NB4 (cell line): ENCODE measurements around the gene UIMC1.
A peak's percentile ranks its signal among the peaks of the same experiment; 100 is the strongest.
"Not testable (repeated sequence)": the region's sequence is repeated elsewhere in the genome, so short reads cannot be mapped to it uniquely, and the experiment has no call there.

ENCODE experiments used
- DNase-seq: peaks from one replicate; pipeline ENCODE4 v3.0.0; 2010; ENCODE audit warnings: low read depth
- H3K4me3 ChIP-seq: one replicate; pipeline ENCODE4 v1.5.1; 2011; ENCODE audit warnings: mild to moderate bottlenecking, low read depth, low read length, moderate library complexity
- MAX ChIP-seq: IDR thresholded peaks from 2 replicates; pipeline ENCODE4 v1.6.1; 2011; ENCODE audit warnings: low read depth, low read length
- MYC ChIP-seq: IDR thresholded peaks from 2 replicates; pipeline ENCODE4 v1.6.1; 2011; ENCODE audit warnings: low read depth, low read length
- POLR2A ChIP-seq: IDR thresholded peaks from 2 replicates; pipeline ENCODE4 v1.6.1; 2011; ENCODE audit warnings: mild to moderate bottlenecking; ENCODE audit not compliant: insufficient read length; ENCODE audit errors: extremely low read depth
- TF ChIP-seq, protein P1 (sequence below): IDR thresholded peaks from one replicate; pipeline ENCODE4 v1.5.1; 2012; ENCODE audit warnings: low read depth, low read length

Gene UIMC1

DNA sequence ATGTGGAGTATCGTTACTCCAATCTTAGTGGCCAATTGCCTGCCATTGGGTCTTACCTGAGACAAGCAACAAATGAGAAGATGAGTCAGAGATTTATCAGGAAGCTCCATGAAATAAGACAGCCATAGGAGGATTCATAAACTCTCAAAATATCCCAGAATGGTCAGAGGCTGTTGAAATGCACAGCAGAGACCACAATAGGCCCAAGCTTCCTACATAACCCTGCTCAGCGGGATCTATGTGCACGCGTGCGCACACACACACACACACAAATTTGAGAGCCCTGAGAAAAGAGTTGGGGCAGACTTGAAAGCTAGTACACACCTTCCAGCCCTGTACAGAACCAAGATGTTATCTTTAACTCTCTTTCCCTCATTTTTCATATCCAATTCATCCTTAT is 9.8 kb downstream of the UIMC1 start:
- H3K4me3 ChIP-seq = no peak overlapping the region
- no peak for TF ChIP-seq POLR2A
- TF ChIP-seq, protein P1, sequence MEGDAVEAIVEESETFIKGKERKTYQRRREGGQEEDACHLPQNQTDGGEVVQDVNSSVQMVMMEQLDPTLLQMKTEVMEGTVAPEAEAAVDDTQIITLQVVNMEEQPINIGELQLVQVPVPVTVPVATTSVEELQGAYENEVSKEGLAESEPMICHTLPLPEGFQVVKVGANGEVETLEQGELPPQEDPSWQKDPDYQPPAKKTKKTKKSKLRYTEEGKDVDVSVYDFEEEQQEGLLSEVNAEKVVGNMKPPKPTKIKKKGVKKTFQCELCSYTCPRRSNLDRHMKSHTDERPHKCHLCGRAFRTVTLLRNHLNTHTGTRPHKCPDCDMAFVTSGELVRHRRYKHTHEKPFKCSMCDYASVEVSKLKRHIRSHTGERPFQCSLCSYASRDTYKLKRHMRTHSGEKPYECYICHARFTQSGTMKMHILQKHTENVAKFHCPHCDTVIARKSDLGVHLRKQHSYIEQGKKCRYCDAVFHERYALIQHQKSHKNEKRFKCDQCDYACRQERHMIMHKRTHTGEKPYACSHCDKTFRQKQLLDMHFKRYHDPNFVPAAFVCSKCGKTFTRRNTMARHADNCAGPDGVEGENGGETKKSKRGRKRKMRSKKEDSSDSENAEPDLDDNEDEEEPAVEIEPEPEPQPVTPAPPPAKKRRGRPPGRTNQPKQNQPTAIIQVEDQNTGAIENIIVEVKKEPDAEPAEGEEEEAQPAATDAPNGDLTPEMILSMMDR = no peak
- TF ChIP-seq MAX = no peak
- no peak for DNase-seq

GRCh38 chr5:176995896-176996767 is 10.4 kb downstream of the UIMC1 start:
- no peak overlapping the region for H3K4me3 ChIP-seq
- no peak for DNase-seq
- no peak for TF ChIP-seq POLR2A
- no peak for TF ChIP-seq MAX
- no peak for TF ChIP-seq MYC
- TF ChIP-seq, protein P1 = no peak

DNA sequence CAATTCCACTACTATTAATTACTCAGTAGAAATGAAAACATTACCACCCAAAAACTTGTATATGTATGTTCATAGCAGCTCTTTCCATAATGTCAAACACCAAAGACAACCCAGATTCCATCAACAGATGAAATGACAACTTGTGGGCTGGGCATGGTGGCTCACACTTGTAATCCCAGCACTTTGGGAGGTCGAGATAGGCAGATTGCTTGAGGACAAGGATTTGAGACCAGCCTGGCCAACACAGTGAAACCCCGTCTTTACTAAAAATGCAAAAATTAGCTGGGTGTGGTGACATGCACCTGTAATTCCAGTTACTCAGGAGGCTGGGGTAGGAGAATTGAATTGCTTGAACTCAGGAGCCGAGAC is 11.5 kb downstream of the UIMC1 start:
- peak overlapping the region; percentile 13 for H3K4me3 ChIP-seq
- no peak for DNase-seq

DNA sequence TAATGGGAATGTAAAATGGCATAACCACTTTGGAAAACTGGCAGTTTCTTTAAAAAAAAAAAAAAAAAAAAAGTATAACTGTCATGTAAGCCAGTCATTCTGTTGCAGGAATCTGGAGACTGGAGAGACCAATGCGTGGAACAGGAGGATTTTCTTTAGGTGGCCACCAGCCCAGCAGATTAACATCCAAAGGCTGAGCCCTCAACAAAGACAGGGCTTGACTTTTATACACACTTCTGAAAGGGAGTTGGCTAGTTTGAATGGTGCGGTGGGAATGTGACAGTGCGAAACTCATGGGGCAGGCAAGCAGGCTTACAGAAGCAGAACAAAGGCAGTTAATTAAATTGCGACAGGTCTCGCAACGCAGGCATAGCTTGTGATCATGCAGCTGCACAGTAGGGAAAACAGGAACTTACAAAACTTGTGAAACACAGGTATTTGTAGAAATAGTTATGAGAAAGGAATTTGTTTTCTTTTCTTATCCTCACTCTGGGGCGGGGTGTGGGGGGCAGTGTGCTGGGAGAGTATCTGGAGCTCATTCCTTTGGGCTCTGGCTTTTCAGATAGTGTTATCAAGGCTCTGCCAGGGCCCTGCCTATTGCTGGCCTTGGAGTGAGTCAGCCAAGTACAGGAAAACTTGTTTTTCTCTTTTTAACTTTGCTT is 12.0 kb downstream of the UIMC1 start:
- peak overlapping the region; percentile 13 for H3K4me3 ChIP-seq
- DNase-seq = peak; percentile 98
- TF ChIP-seq MAX (peak; percentile 80), POLR2A (no peak), MYC (peak; percentile 85)
- TF ChIP-seq, protein P1 = no peak

More for the DNA sequence above, 11.5 kb downstream of the UIMC1 start:
- TF ChIP-seq MYC (no peak), MAX (no peak), POLR2A (no peak)
- TF ChIP-seq, protein P1 = no peak

DNA sequence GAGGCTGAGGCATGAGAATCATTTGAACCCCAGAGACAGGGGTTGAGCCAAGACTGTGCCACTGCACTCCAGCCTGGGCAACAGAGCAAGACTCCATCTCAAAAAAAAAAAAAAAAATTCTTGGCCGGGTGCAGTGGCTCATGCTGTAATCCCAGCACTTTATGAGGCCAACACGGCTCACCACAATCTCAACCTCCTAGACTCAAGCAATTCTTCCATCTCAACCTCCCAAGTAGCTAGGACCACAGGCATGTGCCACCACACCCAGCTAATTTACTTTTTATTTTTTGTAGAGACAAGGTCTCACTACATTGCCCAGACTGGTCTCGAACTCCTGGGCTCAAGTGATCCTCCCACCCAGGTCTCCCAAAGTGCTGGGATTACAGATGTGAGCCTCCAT is 13.5 kb downstream of the UIMC1 start:
- not testable (repeated sequence) for H3K4me3 ChIP-seq, DNase-seq

- no peak for TF ChIP-seq MAX
- TF ChIP-seq, protein P1 = no peak
- TF ChIP-seq POLR2A = no peak
- TF ChIP-seq MYC = no peak
- no peak for DNase-seq
- no peak overlapping the region for H3K4me3 ChIP-seq
Observed at GRCh38 chr5:176987583-176987982, 19.0 kb downstream of the UIMC1 start.
